AG04449 (cell line): ENCODE data around the gene ZNF273.
"Not testable (repeated sequence)": the region's sequence is repeated elsewhere in the genome, so short reads cannot be mapped to it uniquely, and the experiment has no call there.

Source experiments
- CTCF ChIA-PET: fragments of 350-600 bp; formaldehyde crosslinking; extraction: SDS; loops from one replicate; lab custom pipeline; 2021; ENCODE audit warnings: antibody characterized with exemption; lab: Yijun Ruan, JAX
- POLR2A ChIA-PET: fragments of 400-600, 350-600 bp; formaldehyde crosslinking; extraction: SDS; loops from one replicate; lab custom pipeline; 2020; ENCODE audit warnings: antibody characterized with exemption, inconsistent platforms; lab: Yijun Ruan, JAX
- DNase-seq: peaks from one replicate; pipeline ENCODE4 v3.0.0-alpha.2; 2010; ENCODE audit warnings: low read depth, low spot score
- H3K4me3 ChIP-seq: 2 replicates; pipeline ENCODE4 v1.5.1; 2011; ENCODE audit warnings: low read depth, mild to moderate bottlenecking, control low read depth, low read length
- CTCF ChIP-seq: IDR thresholded peaks from one replicate; pipeline ENCODE4 v1.5.1; 2011; ENCODE audit warnings: mild to moderate bottlenecking, moderate library complexity, low read length, control low read depth, inconsistent platforms; ENCODE audit not compliant: insufficient read depth; ENCODE audit errors: missing control alignments

The ZNF273 gene

GRCh38 chr7:64889686-64890162, 13.3 kb upstream of the ZNF273 start:
- ChIA-PET POLR2A (no interaction called here), CTCF (no interaction called here)
- DNase-seq, result no peak
- TF ChIP-seq CTCF, result no peak
- H3K4me3 ChIP-seq, result no peak overlapping the region

GRCh38 chr7:64890273-64890672, 12.8 kb upstream of the ZNF273 start:
- CTCF ChIA-PET, DNase-seq, POLR2A ChIA-PET, H3K4me3 ChIP-seq: not testable (repeated sequence)

- no peak for DNase-seq
- ChIA-PET POLR2A (no interaction called here), CTCF (no interaction called here)
- TF ChIP-seq CTCF, result no peak
- no peak overlapping the region for H3K4me3 ChIP-seq
These were observed 12.2 kb upstream of the ZNF273 start for GRCh38 chr7:64890761-64891362.

GRCh38 chr7:64891363-64892081, 11.6 kb upstream of the ZNF273 start:
- POLR2A ChIA-PET, DNase-seq, CTCF ChIA-PET, H3K4me3 ChIP-seq: not testable (repeated sequence)

GRCh38 chr7:64892116-64892515, 11.0 kb upstream of the ZNF273 start:
- no peak for DNase-seq
- POLR2A ChIA-PET, result no interaction called here
- no peak for TF ChIP-seq CTCF
- H3K4me3 ChIP-seq, result no peak overlapping the region
- CTCF ChIA-PET, result no interaction called here

GRCh38 chr7:64892666-64893309, 10.3 kb upstream of the ZNF273 start:
- H3K4me3 ChIP-seq, result no peak overlapping the region
- no peak for TF ChIP-seq CTCF
- DNase-seq, result no peak
- ChIA-PET POLR2A (no interaction called here), CTCF (no interaction called here)

GRCh38 chr7:64893401-64893800, 9.7 kb upstream of the ZNF273 start:
- CTCF ChIA-PET, result no interaction called here
- no peak for DNase-seq
- no peak for TF ChIP-seq CTCF
- H3K4me3 ChIP-seq, result no peak overlapping the region
- POLR2A ChIA-PET, result no interaction called here

- CTCF ChIA-PET, POLR2A ChIA-PET, DNase-seq: not testable (repeated sequence)
- peak overlapping the region; percentile 81 for H3K4me3 ChIP-seq
These were observed 640 bp upstream of the ZNF273 start for GRCh38 chr7:64902461-64902805.
